HCT116 (cell line): ENCODE data around the gene ASAP2.

ENCODE experiments used
- EZH2 ChIP-seq: fragments of 200-600 bp; sonication (generic); IDR thresholded peaks from 2 replicates; pipeline ENCODE4 v1.6.1; 2017; ENCODE audit warnings: antibody characterized with exemption, mixed run types
- TF ChIP-seq, protein P1 (sequence below), 3 experiments: fragments of 200-600 bp in 1 of 3; sonication (generic) in 1 of 3; IDR thresholded peaks in 2 of 3; conservative IDR thresholded peaks in 1 of 3; 2 replicates each; pipeline ENCODE4 v1.5.1; 2012 to 2017; ENCODE audit warnings: low read depth in 2 of 3, low read length in 2 of 3, antibody characterized with exemption in 1 of 3, borderline replicate concordance in 1 of 3, control low read depth in 1 of 3, mild to moderate bottlenecking in 1 of 3, mixed read lengths in 1 of 3, mixed run types in 1 of 3, moderate library complexity in 1 of 3; ENCODE audit not compliant: insufficient read depth in 1 of 3
- TF ChIP-seq, protein P2 (sequence below): IDR thresholded peaks from 2 replicates; pipeline ENCODE4 v1.6.1; 2012

DNA sequence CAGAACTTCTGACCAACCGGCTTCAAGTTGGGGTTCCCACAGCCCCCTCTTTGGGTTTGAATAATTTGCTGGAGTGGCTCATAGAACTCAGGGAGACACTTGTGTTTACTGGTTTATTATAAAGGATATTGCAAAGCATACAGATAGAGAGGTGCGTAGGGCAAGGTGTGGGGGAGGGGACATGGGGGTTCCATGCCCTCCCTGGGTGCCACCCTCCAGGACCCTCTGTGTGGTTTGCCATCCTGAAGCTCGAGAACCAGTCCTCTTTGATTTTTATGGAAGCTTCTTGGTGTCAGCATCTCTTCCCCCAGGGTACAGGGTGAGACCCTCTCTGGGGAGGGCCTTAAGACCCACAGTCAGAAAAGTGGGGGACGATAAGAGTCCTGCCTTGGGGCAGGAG, 177.9 kb downstream of the ASAP2 start:
- TF ChIP-seq EZH2, result no peak
- TF ChIP-seq, protein P1, sequence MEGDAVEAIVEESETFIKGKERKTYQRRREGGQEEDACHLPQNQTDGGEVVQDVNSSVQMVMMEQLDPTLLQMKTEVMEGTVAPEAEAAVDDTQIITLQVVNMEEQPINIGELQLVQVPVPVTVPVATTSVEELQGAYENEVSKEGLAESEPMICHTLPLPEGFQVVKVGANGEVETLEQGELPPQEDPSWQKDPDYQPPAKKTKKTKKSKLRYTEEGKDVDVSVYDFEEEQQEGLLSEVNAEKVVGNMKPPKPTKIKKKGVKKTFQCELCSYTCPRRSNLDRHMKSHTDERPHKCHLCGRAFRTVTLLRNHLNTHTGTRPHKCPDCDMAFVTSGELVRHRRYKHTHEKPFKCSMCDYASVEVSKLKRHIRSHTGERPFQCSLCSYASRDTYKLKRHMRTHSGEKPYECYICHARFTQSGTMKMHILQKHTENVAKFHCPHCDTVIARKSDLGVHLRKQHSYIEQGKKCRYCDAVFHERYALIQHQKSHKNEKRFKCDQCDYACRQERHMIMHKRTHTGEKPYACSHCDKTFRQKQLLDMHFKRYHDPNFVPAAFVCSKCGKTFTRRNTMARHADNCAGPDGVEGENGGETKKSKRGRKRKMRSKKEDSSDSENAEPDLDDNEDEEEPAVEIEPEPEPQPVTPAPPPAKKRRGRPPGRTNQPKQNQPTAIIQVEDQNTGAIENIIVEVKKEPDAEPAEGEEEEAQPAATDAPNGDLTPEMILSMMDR (IDR thresholded peaks at IDR 0.05 in 2 of 3, conservative IDR thresholded peaks at IDR 0.05 in 1 of 3; ENCODE audit: borderline replicate concordance in 1 of 3, insufficient read depth in 1 of 3, low read depth in 2 of 3, low read length in 2 of 3), result no peak
- TF ChIP-seq, protein P2, sequence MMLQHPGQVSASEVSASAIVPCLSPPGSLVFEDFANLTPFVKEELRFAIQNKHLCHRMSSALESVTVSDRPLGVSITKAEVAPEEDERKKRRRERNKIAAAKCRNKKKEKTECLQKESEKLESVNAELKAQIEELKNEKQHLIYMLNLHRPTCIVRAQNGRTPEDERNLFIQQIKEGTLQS, result no peak
